Vagina (tissue), 2 donors: ENCODE measurements around the gene AMPD3.

Experiments used
- CTCF ChIP-seq, 3 experiments: fragments of 450-650 bp in 2 of 3; fragments of 200-600 bp in 1 of 3; sonication (generic) in 1 of 3; IDR thresholded peaks; one replicate each; pipeline ENCODE4 v1.5.1; 2017 to 2019; ENCODE audit warnings: antibody characterized with exemption in 3 of 3, mild to moderate bottlenecking in 2 of 3, moderate library complexity in 2 of 3
- POLR2AphosphoS5 ChIP-seq, 2 donors: sonication (generic); formaldehyde crosslinking; IDR thresholded peaks; one replicate each; pipeline ENCODE4 v1.9.0; 2017; ENCODE audit warnings: antibody characterized with exemption in 2 of 2, mild to moderate bottlenecking in 2 of 2, low read depth in 1 of 2; ENCODE audit not compliant: insufficient read depth in 1 of 2

GRCh38 chr11:10529279-10529678, 74.2 kb downstream of the AMPD3 start:
- TF ChIP-seq CTCF (IDR thresholded peaks at IDR 0.05) (no peak), POLR2AphosphoS5 (IDR thresholded peaks at IDR 0.05; ENCODE audit: insufficient read depth in 1 of 2, low read depth in 1 of 2) (no peak)
